H1 (cell line): ENCODE measurements around the gene TSEN54. TPM values are rescaled to one million over a fixed set of nuclear protein-coding genes. Genes with fewer than 3 reads are reported as not detected.
A peak's percentile ranks its signal among the peaks of the same experiment; 100 is the strongest.

Source experiments
- CTCF ChIA-PET: fragments of 300-600 bp; sonication (Branson Sonifier 250); formaldehyde crosslinking; loops from one replicate; lab custom pipeline; 2021; ENCODE audit not compliant: partially characterized antibody; lab: Charles Lee
- POLR2A ChIA-PET: fragments of 300-600 bp; sonication (Branson Sonifier 250); formaldehyde crosslinking; loops from one replicate; lab custom pipeline; 2021; ENCODE audit warnings: inconsistent platforms; ENCODE audit not compliant: partially characterized antibody; lab: Charles Lee
- DNase-seq, 2 experiments: peaks; one replicate each; pipeline versions ENCODE4 v3.0.0 to v3.0.0-alpha.2; 2010 to 2022; ENCODE audit warnings: low spot score in 2 of 2, low read depth in 1 of 2, mixed read lengths in 1 of 2
- FAIRE-seq: peaks from 2 replicates; lab custom pipeline; 2011; peaks lifted over from hg19 to GRCh38; lab: Jason Lieb, UNC
- H2AFZ ChIP-seq: 2 replicates; pipeline ENCODE4 v1.8.1; 2012; ENCODE audit warnings: low read length, inconsistent platforms
- H2AK5ac ChIP-seq: 2 replicates; pipeline ENCODE4 v1.6.1; 2013; ENCODE audit warnings: low read depth, low read length
- H2BK120ac ChIP-seq: replicated peaks from 2 replicates; pipeline ENCODE3; 2013; ENCODE audit warnings: low read depth, low read length, inconsistent platforms
- H2BK12ac ChIP-seq: 2 replicates; pipeline ENCODE4 v1.6.1; 2013; ENCODE audit warnings: low read depth, low read length
- H2BK15ac ChIP-seq: 2 replicates; pipeline ENCODE4 v1.6.1; 2013; ENCODE audit warnings: low read length
- H2BK20ac ChIP-seq: 2 replicates; pipeline ENCODE4 v1.6.1; 2013; ENCODE audit warnings: low read length
- H2BK5ac ChIP-seq: 2 replicates; pipeline ENCODE4 v1.6.1; 2013; ENCODE audit warnings: low read depth, low read length
- H3K14ac ChIP-seq: 2 replicates; pipeline ENCODE4 v1.6.1; 2013; ENCODE audit warnings: inconsistent platforms; ENCODE audit not compliant: insufficient read length
- H3K18ac ChIP-seq: 2 replicates; pipeline ENCODE4 v1.6.1; 2013; ENCODE audit warnings: low read length; ENCODE audit errors: extremely low read depth
- H3K23ac ChIP-seq: 2 replicates; pipeline ENCODE4 v1.6.1; 2013; ENCODE audit warnings: inconsistent platforms; ENCODE audit not compliant: insufficient read length
- H3K23me2 ChIP-seq: 2 replicates; pipeline ENCODE4 v1.6.1; 2013; ENCODE audit warnings: low read depth, low read length
- H3K27ac ChIP-seq: 2 replicates; pipeline ENCODE4 v1.6.1; 2011; ENCODE audit warnings: low read depth, low read length, inconsistent platforms
- H3K27me3 ChIP-seq, 4 experiments: replicated peaks in 1 of 4; 1 replicate in 1 of 4; 2 replicates in 3 of 4; pipeline versions ENCODE4 v1.6.1 to v1.8.1; 2011 to 2013; ENCODE audit warnings: low read length in 3 of 4, mild to moderate bottlenecking in 3 of 4, inconsistent platforms in 2 of 4, mixed read lengths in 2 of 4, moderate library complexity in 1 of 4; ENCODE audit not compliant: control insufficient read depth in 3 of 4, insufficient read depth in 3 of 4; ENCODE audit errors: extremely low read depth in 1 of 4
- H3K36me3 ChIP-seq, 4 experiments: 2 replicates each; pipeline versions ENCODE4 v1.6.1 to v1.8.1; 2011 to 2013; ENCODE audit warnings: mild to moderate bottlenecking in 4 of 4, low read length in 3 of 4, moderate library complexity in 2 of 4, control low read depth in 1 of 4, inconsistent platforms in 1 of 4; ENCODE audit not compliant: insufficient read depth in 4 of 4, control insufficient read depth in 2 of 4
- H3K4ac ChIP-seq: replicated peaks from 2 replicates; pipeline ENCODE3; 2013; ENCODE audit warnings: low read length, low read depth, mixed read lengths, inconsistent platforms; ENCODE audit not compliant: insufficient read length
- H3K4me1 ChIP-seq, 4 experiments: replicated peaks in 1 of 4; 1 replicate in 1 of 4; 2 replicates in 3 of 4; pipeline versions ENCODE4 v1.6.1 to v1.8.1; 2011 to 2013; ENCODE audit warnings: low read length in 3 of 4, inconsistent platforms in 2 of 4, mixed read lengths in 1 of 4; ENCODE audit not compliant: insufficient read depth in 4 of 4, control insufficient read depth in 3 of 4
- H3K4me2 ChIP-seq, 2 experiments: 2 replicates each; pipeline versions ENCODE4 v1.6.1 to v1.8.1; 2011 to 2013; ENCODE audit warnings: low read depth in 2 of 2, low read length in 2 of 2, control low read depth in 1 of 2, inconsistent platforms in 1 of 2, mild to moderate bottlenecking in 1 of 2; ENCODE audit not compliant: insufficient read depth in 1 of 2
- H3K4me3 ChIP-seq, 4 experiments: fragments of 200-600, 300-600 bp in 1 of 4; sonication (generic), shearing (Covaris generic), sonication (Bioruptor Twin) in 1 of 4; 2 replicates each; pipeline versions ENCODE4 v1.5.1 to v1.8.1; 2011 to 2016; ENCODE audit warnings: low read length in 4 of 4, low read depth in 3 of 4, control low read depth in 2 of 4, inconsistent platforms in 2 of 4, mild to moderate bottlenecking in 2 of 4, mixed read lengths in 1 of 4, moderate library complexity in 1 of 4; ENCODE audit not compliant: insufficient read depth in 2 of 4; ENCODE audit errors: extremely low read depth in 1 of 4
- H3K56ac ChIP-seq: replicated peaks from 2 replicates; pipeline ENCODE3; 2013; ENCODE audit warnings: low read depth, mild to moderate bottlenecking, mixed read lengths, low read length, inconsistent platforms; ENCODE audit not compliant: insufficient read length
- H3K79me1 ChIP-seq: 2 replicates; pipeline ENCODE4 v1.6.1; 2013; ENCODE audit warnings: low read depth, low read length, control low read depth
- H3K79me2 ChIP-seq, 2 experiments: 2 replicates each; pipeline versions ENCODE4 v1.6.1 to v1.8.1; 2012 to 2013; ENCODE audit warnings: low read length in 2 of 2, mild to moderate bottlenecking in 2 of 2, inconsistent platforms in 1 of 2; ENCODE audit not compliant: insufficient read depth in 2 of 2, control insufficient read depth in 1 of 2
- H3K9ac ChIP-seq, 4 experiments: replicated peaks in 1 of 4; 1 replicate in 1 of 4; 2 replicates in 3 of 4; pipeline versions ENCODE4 v1.6.1 to v1.8.1; 2011 to 2013; ENCODE audit warnings: low read depth in 3 of 4, low read length in 3 of 4, control low read depth in 2 of 4, mild to moderate bottlenecking in 2 of 4, moderate library complexity in 2 of 4, inconsistent platforms in 1 of 4; ENCODE audit errors: extremely low read depth in 1 of 4
- H3K9me3 ChIP-seq, 2 experiments: 2 replicates each; pipeline versions ENCODE4 v1.6.1 to v1.8.1; 2012 to 2013; ENCODE audit warnings: mild to moderate bottlenecking in 2 of 2, moderate library complexity in 2 of 2, control low read depth in 1 of 2, inconsistent platforms in 1 of 2, low read depth in 1 of 2, low read length in 1 of 2, mixed read lengths in 1 of 2; ENCODE audit not compliant: insufficient read depth in 2 of 2
- H4K20me1 ChIP-seq, 2 experiments: replicated peaks in 1 of 2; 2 replicates each; pipeline versions ENCODE3 to v1.8.1; 2011 to 2013; ENCODE audit warnings: inconsistent platforms in 2 of 2, low read length in 2 of 2, mild to moderate bottlenecking in 1 of 2; ENCODE audit not compliant: insufficient read depth in 2 of 2, control insufficient read depth in 1 of 2
- H4K5ac ChIP-seq: 2 replicates; pipeline ENCODE4 v1.6.1; 2013; ENCODE audit warnings: low read length, low read depth, mixed read lengths, inconsistent platforms; ENCODE audit not compliant: insufficient read length
- H4K8ac ChIP-seq: 2 replicates; pipeline ENCODE4 v1.8.0; 2013; ENCODE audit warnings: mild to moderate bottlenecking, moderate library complexity, low read length, inconsistent platforms; ENCODE audit not compliant: insufficient read depth; ENCODE audit errors: extremely low read depth
- H4K91ac ChIP-seq: replicated peaks from 2 replicates; pipeline ENCODE3; 2013; ENCODE audit warnings: low read length, mixed read lengths, inconsistent platforms; ENCODE audit not compliant: insufficient read length
- CBX8 ChIP-seq: fragments of 300-800, 300-1000 bp; sonication (generic); IDR thresholded peaks from 2 replicates; pipeline ENCODE4 v1.7.1; 2016; ENCODE audit warnings: low read depth, low read length, borderline replicate concordance
- CEBPB ChIP-seq: IDR thresholded peaks from 2 replicates; pipeline ENCODE4 v1.6.1; 2012; ENCODE audit warnings: low read depth, low read length
- MAFK ChIP-seq: IDR thresholded peaks from 2 replicates; pipeline ENCODE4 v1.6.1; 2012; ENCODE audit warnings: low read depth, mild to moderate bottlenecking, improper control_type of control experiment, low read length
- NRF1 ChIP-seq: IDR thresholded peaks from 2 replicates; pipeline ENCODE4 v1.6.1; 2011; ENCODE audit warnings: mild to moderate bottlenecking, low read depth, low read length, improper control_type of control experiment
- POLR2AphosphoS5 ChIP-seq: IDR thresholded peaks from 2 replicates; pipeline ENCODE4 v1.6.1; 2011; ENCODE audit warnings: low read depth, low read length
- RAD21 ChIP-seq, 2 experiments: IDR thresholded peaks in 1 of 2; conservative IDR thresholded peaks in 1 of 2; 2 replicates each; pipeline ENCODE4 v1.6.1; 2011; ENCODE audit warnings: low read depth in 2 of 2, low read length in 2 of 2, improper control_type of control experiment in 1 of 2, inconsistent platforms in 1 of 2, mild to moderate bottlenecking in 1 of 2, moderate library complexity in 1 of 2
- SAP30 ChIP-seq: fragments of 300-600 bp; sonication (generic); IDR thresholded peaks from 2 replicates; pipeline ENCODE4 v1.7.1; 2012; ENCODE audit warnings: low read length, moderate library complexity, mild to moderate bottlenecking, inconsistent platforms; ENCODE audit not compliant: insufficient read depth, insufficient replicate concordance
- YY1 ChIP-seq: IDR thresholded peaks from 2 replicates; pipeline ENCODE4 v1.6.1; 2011; ENCODE audit warnings: low read depth, mild to moderate bottlenecking, low read length
- WGBS, 2 experiments: shearing (Covaris generic) in 1 of 2; methylation state at CpG; one replicate each; pipeline versions ENCODE4 v1.1.6 to v1.1.7; 2013 to 2015; ENCODE audit warnings: low lambda C conversion rate in 2 of 2, mixed read lengths in 2 of 2, inconsistent platforms in 1 of 2, low coverage in 1 of 2, missing lambda C conversion rate in 1 of 2; ENCODE audit not compliant: insufficient replicate concordance in 2 of 2, insufficient coverage in 1 of 2, insufficient read length in 1 of 2; ENCODE audit errors: extremely low coverage in 1 of 2, missing lambda C conversion rate in 1 of 2; 5-methylcytosine and 5-hydroxymethylcytosine counted together
- polyA plus RNA-seq, 7 experiments: library from polyadenylated mRNA; depleted of rRNA in 3 of 7; stranded (reverse) in 5 of 7; unstranded in 2 of 7; fragments of >200 nt in 5 of 7; fragments of 200-250 nt in 2 of 7; gene quantifications; 1 replicate in 5 of 7; 2 replicates in 1 of 7; 4 replicates in 1 of 7; pipeline versions ENCODE4 v1.2.1 to v1.2.3, GENCODE V29; 2011 to 2013; ENCODE audit warnings: missing spikeins in 2 of 7, mixed read lengths in 2 of 7
- total RNA-seq: library from RNA; stranded (reverse); fragmentation: NEBNext Ultra II Directional; extraction: Animal tissue kit (Norgen Biotek cat#: 25700); gene quantifications from 2 replicates; pipeline ENCODE4 v1.2.1, GENCODE V29; 2021

The TSEN54 gene
- total and polyA plus RNA-seq, 2 of the 8 experiments (the other 6 are each of a cell fraction or from before 2014, with no cell fraction given): 43.6 to 60.3 TPM

DNA sequence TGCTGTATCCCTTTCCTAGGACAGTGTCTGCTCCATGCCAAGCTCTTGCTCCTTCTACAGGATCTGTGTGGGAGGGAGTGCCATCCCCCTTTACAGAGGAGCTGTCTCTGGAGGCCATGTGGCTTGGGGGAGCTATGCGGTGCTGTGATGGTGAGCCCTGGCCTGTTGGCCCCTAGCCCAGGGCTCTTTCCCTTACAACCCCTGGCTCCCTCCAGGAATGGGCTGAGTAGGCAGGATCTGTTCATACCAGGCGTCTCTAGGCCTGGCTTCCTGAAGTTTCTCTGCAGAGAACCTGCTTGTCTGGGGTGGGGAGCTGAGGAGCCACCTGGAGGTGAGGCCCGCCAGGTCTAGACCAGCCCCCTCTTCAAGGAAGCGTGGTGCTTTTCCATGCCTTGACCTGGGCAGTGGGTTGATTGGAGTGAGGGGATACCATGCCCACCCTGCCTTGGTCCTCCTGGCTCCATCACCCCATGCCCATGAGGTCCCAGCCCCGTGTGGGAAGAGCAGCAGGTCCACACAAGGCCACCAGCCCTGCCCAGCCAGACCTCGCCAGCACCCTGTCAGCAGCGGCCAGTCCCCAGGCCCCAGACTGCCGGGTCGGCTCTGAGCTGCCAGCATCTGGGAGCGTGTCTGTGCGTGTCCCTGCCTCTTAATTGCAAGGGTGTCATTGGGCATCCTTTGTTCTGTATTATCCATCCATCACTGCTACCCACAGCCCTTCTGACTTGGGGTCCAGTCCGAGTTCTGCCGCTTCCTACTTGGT lies 23.8 kb downstream of the TSEN54 start:
- no peak overlapping the region for H2BK20ac ChIP-seq
- no peak for DNase-seq
- no peak overlapping the region for H3K27ac ChIP-seq
- no peaks in the 10 kb centered on the region for H3K23me2 ChIP-seq
- no peaks in the 10 kb centered on the region for H3K27me3 ChIP-seq
- no peak overlapping the region for H3K4ac ChIP-seq
- H2AFZ ChIP-seq: no peak overlapping the region
- H3K9ac ChIP-seq: no peak overlapping the region
- WGBS, 2 experiments: 92% methylated on average over 13 of the region's 13 CpGs; no CpG with 5 or more reads in 1 of the 2 experiments
- 0 out of 2 replicates have a peak overlapping the region, but pooled peaks have one; percentile 53 for H2BK15ac ChIP-seq
- H4K8ac ChIP-seq: no peak overlapping the region
- no peaks in the 10 kb centered on the region for H3K9me3 ChIP-seq
- H3K14ac ChIP-seq: no peak overlapping the region
- H2BK12ac ChIP-seq: no peak overlapping the region
- CTCF ChIA-PET: interaction anchor here (1.0 to 4.5 kb wide), 4 partner anchors 8 to 84 kb away, joined by 3 to 27 read pairs (median 4); no protein-coding TSS in a partner anchor
- H3K36me3 ChIP-seq: no peaks in the 10 kb centered on the region
- no peak overlapping the region for H3K23ac ChIP-seq
- H3K4me3 ChIP-seq: no peak overlapping the region
- H4K20me1 ChIP-seq: peaks cover under 1 to 5% of the 10 kb centered on the region in 2 experiments
- H3K79me2 ChIP-seq: no peaks in the 10 kb centered on the region; a peak in 1 of 4 replicates
- no peak for FAIRE-seq
- H4K91ac ChIP-seq: no peak overlapping the region
- peak overlapping the region; percentile 15; the same call in 1 of the 2 replicates for H2BK5ac ChIP-seq
- no peak overlapping the region for H4K5ac ChIP-seq
- POLR2A ChIA-PET: no interaction called here
- no peak overlapping the region for H2BK120ac ChIP-seq
- no peak overlapping the region for H3K56ac ChIP-seq
- no peak overlapping the region for H3K4me2 ChIP-seq
- H2AK5ac ChIP-seq: no peak overlapping the region
- peaks cover 0 to 8% (median 0%) of the 10 kb centered on the region in 4 experiments; a peak in 5 of 7 replicates for H3K4me1 ChIP-seq
- H3K79me1 ChIP-seq: peaks cover 2% of the 10 kb centered on the region; the same call in 1 of the 2 replicates
- no peak overlapping the region for H3K18ac ChIP-seq
- TF ChIP-seq CEBPB: no peak
- no peak for TF ChIP-seq NRF1
- TF ChIP-seq YY1: no peak
- no peak for TF ChIP-seq SAP30
- no peak for TF ChIP-seq CBX8
- TF ChIP-seq RAD21 (IDR thresholded peaks at IDR 0.05 in 1 of 2, conservative IDR thresholded peaks at IDR 0.05 in 1 of 2; ENCODE audit: low read depth in 2 of 2, low read length in 2 of 2): no peak
- no peak for TF ChIP-seq POLR2AphosphoS5
- no peak for TF ChIP-seq MAFK
